Brain microvascular endothelial cell (primary cell): ENCODE data around the gene PACSIN2.
A peak's percentile ranks its signal among the peaks of the same experiment; 100 is the strongest.

ENCODE experiments used
- DNase-seq: peaks from one replicate; pipeline ENCODE4 v3.0.0-alpha.2; 2020
- H3K27ac ChIP-seq: fragments of 250-450 bp; sonication (Bioruptor Pico); 2 replicates; pipeline ENCODE4 v1.5.1; 2020; ENCODE audit warnings: mild to moderate bottlenecking, moderate library complexity
- H3K27me3 ChIP-seq: fragments of 250-450 bp; sonication (Bioruptor Pico); replicated peaks from 2 replicates; pipeline ENCODE4 v1.5.1; 2020; ENCODE audit warnings: mild to moderate bottlenecking
- H3K36me3 ChIP-seq: fragments of 250-450 bp; sonication (Bioruptor Pico); replicated peaks from 2 replicates; pipeline ENCODE4 v1.5.1; 2020; ENCODE audit warnings: mild to moderate bottlenecking
- H3K4me3 ChIP-seq: 2 replicates; pipeline ENCODE4 v1.5.1; 2011; ENCODE audit warnings: low read depth, mild to moderate bottlenecking, control low read depth, low read length, moderate library complexity
- CTCF ChIP-seq: IDR thresholded peaks from 2 replicates; pipeline ENCODE4 v1.5.1; 2011; ENCODE audit warnings: low read depth, mild to moderate bottlenecking, moderate library complexity, low read length, control low read depth, inconsistent platforms; ENCODE audit errors: missing control alignments
- in situ Hi-C: cut with HindIII; loops from 2 replicates; pipeline ENCODE4 v1.10.0; 2017; ENCODE audit warnings: low sequenced_read_pairs, low pct_ligation_motif_present

Gene PACSIN2

GRCh38 chr22:42830161-42830560 is 184.8 kb downstream of the PACSIN2 start:
- no peak for DNase-seq
- no peaks in the 10 kb centered on the region for H3K27me3 ChIP-seq
- in situ Hi-C loops = no loop called here
- no peak overlapping the region for H3K4me3 ChIP-seq
- no peak for TF ChIP-seq CTCF
- H3K27ac ChIP-seq = no peak overlapping the region
- H3K36me3 ChIP-seq = peaks cover 78% of the 10 kb centered on the region

GRCh38 chr22:42829302-42829701 is 185.6 kb downstream of the PACSIN2 start:
- H3K27ac ChIP-seq = no peak overlapping the region
- H3K27me3 ChIP-seq = no peaks in the 10 kb centered on the region
- in situ Hi-C loops = no loop called here
- peaks cover 79% of the 10 kb centered on the region for H3K36me3 ChIP-seq
- H3K4me3 ChIP-seq = no peak overlapping the region
- no peak for DNase-seq
- TF ChIP-seq CTCF = no peak

- DNase-seq = no peak
- in situ Hi-C loops = no loop called here
- TF ChIP-seq CTCF = no peak
Observed at GRCh38 chr22:42825796-42826195, 189.2 kb downstream of the PACSIN2 start.

GRCh38 chr22:42821386-42821785 is 193.6 kb downstream of the PACSIN2 start:
- no peak overlapping the region for H3K27ac ChIP-seq
- H3K36me3 ChIP-seq = peaks cover 41% of the 10 kb centered on the region
- in situ Hi-C loops = loop anchor here (25.0 kb wide), 1 partner anchor 184 kb away; the partner anchor contains the start of genes ATP5MGL and CYB5R3

More at GRCh38 chr22:42825796-42826195, 189.2 kb downstream of the PACSIN2 start:
- Histone ChIP-seq H3K36me3 (peaks cover 69% of the 10 kb centered on the region), H3K27me3 (no peaks in the 10 kb centered on the region), H3K4me3 (no peak overlapping the region), H3K27ac (no peak overlapping the region)

GRCh38 chr22:42820045-42820763 is 194.7 kb downstream of the PACSIN2 start:
- in situ Hi-C loops = loop anchor here (25.0 kb wide), 1 partner anchor 183 kb away; the partner anchor contains the start of genes ATP5MGL and CYB5R3
- peaks cover 37% of the 10 kb centered on the region for H3K36me3 ChIP-seq
- DNase-seq = peak; percentile 40

More at GRCh38 chr22:42821386-42821785, 193.6 kb downstream of the PACSIN2 start:
- TF ChIP-seq CTCF = no peak
- Histone ChIP-seq H3K27me3 (no peaks in the 10 kb centered on the region), H3K4me3 (no peak overlapping the region)
- DNase-seq = no peak

More at GRCh38 chr22:42820045-42820763, 194.7 kb downstream of the PACSIN2 start:
- peak; percentile 47 for TF ChIP-seq CTCF
- Histone ChIP-seq H3K27me3 (no peaks in the 10 kb centered on the region), H3K27ac (no peak overlapping the region), H3K4me3 (no peak overlapping the region)
